ENCODE results near the gene FAM193B. TPM values are rescaled to one million over a fixed set of nuclear protein-coding genes. Genes with fewer than 3 reads are reported as not detected.

FAM193B gene
- total RNA-seq, 1 donor from 2014 or later: 79.1 TPM

- peaks cover 11% of the 10 kb centered on the region for H3K4me1 Mint-ChIP-seq (ENCODE audit: low read depth)
- no peak overlapping the region for H3K4me3 Mint-ChIP-seq (ENCODE audit: unreplicated experiment)
- no peak overlapping the region for H3K27ac Mint-ChIP-seq (ENCODE audit: unreplicated experiment)
- no peak for TF ChIP-seq CTCF (IDR thresholded peaks at IDR 0.05)
- H3K9me3 Mint-ChIP-seq (ENCODE audit: low read depth): no peaks in the 10 kb centered on the region
- no peaks in the 10 kb centered on the region for H3K27me3 Mint-ChIP-seq (ENCODE audit: low read depth)
- no peak for DNase-seq (ENCODE audit: low spot score)
- peaks cover 22% of the 10 kb centered on the region for H3K36me3 Mint-ChIP-seq (ENCODE audit: low read depth)
These were observed 27.6 kb downstream of the FAM193B start for GRCh38 chr5:177526791-177527190.

- no peaks in the 10 kb centered on the region for H3K9me3 Mint-ChIP-seq (ENCODE audit: low read depth)
- peaks cover 25% of the 10 kb centered on the region for H3K36me3 Mint-ChIP-seq (ENCODE audit: low read depth)
- H3K27ac Mint-ChIP-seq (ENCODE audit: unreplicated experiment): no peak overlapping the region
- H3K4me3 Mint-ChIP-seq (ENCODE audit: unreplicated experiment): no peak overlapping the region
- H3K4me1 Mint-ChIP-seq (ENCODE audit: low read depth): peaks cover 10% of the 10 kb centered on the region
- no peak for TF ChIP-seq CTCF (IDR thresholded peaks at IDR 0.05)
- no peak for DNase-seq (ENCODE audit: low spot score)
- H3K27me3 Mint-ChIP-seq (ENCODE audit: low read depth): no peaks in the 10 kb centered on the region
These were observed 28.2 kb downstream of the FAM193B start for GRCh38 chr5:177526191-177526590.

- H3K27ac Mint-ChIP-seq (ENCODE audit: unreplicated experiment): no peak overlapping the region
- no peaks in the 10 kb centered on the region for H3K9me3 Mint-ChIP-seq (ENCODE audit: low read depth)
- no peaks in the 10 kb centered on the region for H3K27me3 Mint-ChIP-seq (ENCODE audit: low read depth)
- no peak overlapping the region for H3K4me3 Mint-ChIP-seq (ENCODE audit: unreplicated experiment)
- peaks cover 21% of the 10 kb centered on the region for H3K36me3 Mint-ChIP-seq (ENCODE audit: low read depth)
- no peak for TF ChIP-seq CTCF (IDR thresholded peaks at IDR 0.05)
- peak; percentile 34 for DNase-seq (ENCODE audit: low spot score)
- H3K4me1 Mint-ChIP-seq (ENCODE audit: low read depth): peaks cover 3% of the 10 kb centered on the region
These were observed 29.3 kb downstream of the FAM193B start for GRCh38 chr5:177524941-177525655.

GRCh38 chr5:177524539-177524900, 29.8 kb downstream of the FAM193B start:
- Mint-ChIP-seq H3K27me3 (ENCODE audit: low read depth) (no peaks in the 10 kb centered on the region), H3K36me3 (ENCODE audit: low read depth) (peaks cover 25% of the 10 kb centered on the region)
- TF ChIP-seq CTCF (IDR thresholded peaks at IDR 0.05): no peak

GRCh38 chr5:177523711-177524538, 30.4 kb downstream of the FAM193B start:
- no peak for TF ChIP-seq CTCF (IDR thresholded peaks at IDR 0.05)
- Mint-ChIP-seq H3K27ac (ENCODE audit: unreplicated experiment) (no peak overlapping the region), H3K9me3 (ENCODE audit: low read depth) (no peaks in the 10 kb centered on the region), H3K36me3 (ENCODE audit: low read depth) (peaks cover 21% of the 10 kb centered on the region), H3K4me3 (ENCODE audit: unreplicated experiment) (no peak overlapping the region), H3K27me3 (ENCODE audit: low read depth) (no peaks in the 10 kb centered on the region), H3K4me1 (ENCODE audit: low read depth) (peaks cover 12% of the 10 kb centered on the region)
- no peak for DNase-seq (ENCODE audit: low spot score)

More at GRCh38 chr5:177524539-177524900, 29.8 kb downstream of the FAM193B start:
- Mint-ChIP-seq H3K4me1 (ENCODE audit: low read depth) (peaks cover 6% of the 10 kb centered on the region), H3K9me3 (ENCODE audit: low read depth) (no peaks in the 10 kb centered on the region), H3K4me3 (ENCODE audit: unreplicated experiment) (no peak overlapping the region), H3K27ac (ENCODE audit: unreplicated experiment) (no peak overlapping the region)
- peak; percentile 86 for DNase-seq (ENCODE audit: low spot score)
